Measurements from ENCODE around the gene KNSTRN.

DNA sequence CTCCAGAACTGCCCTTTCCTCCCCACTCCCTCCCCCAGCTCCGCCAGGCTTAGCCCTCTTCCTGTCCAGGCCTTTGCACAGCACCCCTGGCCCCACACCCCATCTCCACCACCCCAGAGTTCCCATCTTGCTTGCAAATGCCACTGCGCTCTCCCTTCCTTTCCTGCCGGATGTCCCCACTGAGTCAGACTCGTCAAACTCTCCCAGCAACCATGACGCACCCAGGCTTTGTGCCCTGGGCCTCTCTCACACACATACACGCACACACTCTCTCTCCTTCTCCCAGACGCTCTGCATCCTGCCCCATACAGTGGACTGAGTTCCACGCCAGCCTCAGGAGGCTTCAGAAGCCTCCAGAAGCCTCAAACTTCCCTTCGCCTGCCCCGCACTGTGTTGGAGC, 39.0 kb upstream of the KNSTRN start:
- no peak for TF ChIP-seq POLR2A (IDR thresholded peaks at IDR 0.05; ENCODE audit: low read depth, low read length)
- TF ChIP-seq POLR2AphosphoS5 (IDR thresholded peaks at IDR 0.05; ENCODE audit: low read depth, low read length), result no peak
- no peak for TF ChIP-seq TAF1 (IDR thresholded peaks at IDR 0.05; ENCODE audit: low read depth, low read length)
- no peak for TF ChIP-seq SPI1 (IDR thresholded peaks at IDR 0.05; ENCODE audit: low read depth, low read length)
- TF ChIP-seq PAX5 (IDR thresholded peaks at IDR 0.05; ENCODE audit: insufficient read depth, low read length, severe bottlenecking), result no peak
